Activated T-cell treated with anti-CD3 and anti-CD28 coated beads, Interleukin-2, amount 50 U/mL, for 72 hours (primary cell): ENCODE results near the gene FZD10. TPM values are rescaled to one million over a fixed set of nuclear protein-coding genes. Genes with fewer than 3 reads are reported as not detected.
A peak's percentile ranks its signal among the peaks of the same experiment; 100 is the strongest.

ENCODE experiments used
- ATAC-seq, 2 donors: fragments of 150-1000 bp; cut with Tn5 transposase; replicated peaks in 1 of 2; 2 replicates each; pipeline ENCODE4 v1.10.0; 2021; ENCODE audit warnings: moderate library complexity in 2 of 2, mild to moderate bottlenecking in 1 of 2
- DNase-seq, 2 donors: peaks; one replicate each; pipeline ENCODE4 v3.0.0; 2021 to 2022; ENCODE audit warnings: mixed read lengths in 1 of 2
- H3K27ac Mint-ChIP-seq: one replicate; pipeline ENCODE4 v1.8.0; 2022; ENCODE audit warnings: mild to moderate bottlenecking, moderate library complexity, mixed read lengths
- H3K27me3 Mint-ChIP-seq: one replicate; pipeline ENCODE4 v1.8.0; 2022; ENCODE audit warnings: low read depth, mixed read lengths
- H3K36me3 Mint-ChIP-seq, 2 donors: one replicate each; pipeline ENCODE4 v1.8.0; 2022; ENCODE audit warnings: mixed read lengths in 2 of 2, mild to moderate bottlenecking in 1 of 2; ENCODE audit not compliant: insufficient read depth in 2 of 2
- H3K4me1 Mint-ChIP-seq: one replicate; pipeline ENCODE4 v1.8.0; 2022; ENCODE audit warnings: low read depth, mixed read lengths
- H3K4me3 Mint-ChIP-seq, 2 donors: one replicate each; pipeline ENCODE4 v1.8.0; 2022; ENCODE audit warnings: mild to moderate bottlenecking in 2 of 2, mixed read lengths in 2 of 2, moderate library complexity in 2 of 2
- H3K9me3 Mint-ChIP-seq, 2 donors: one replicate each; pipeline ENCODE4 v1.8.0; 2022; ENCODE audit warnings: mixed read lengths in 2 of 2
- total RNA-seq, 2 donors: library from RNA; stranded (reverse); gene quantifications; one replicate each; pipeline ENCODE4 v1.2.3, GENCODE V29; 2022

Gene FZD10
- total RNA-seq, 2 donors from 2014 or later = not detected

- Mint-ChIP-seq H3K4me3 (no peak overlapping the region), H3K4me1 (peaks cover 6% of the 10 kb centered on the region), H3K27ac (no peak overlapping the region), H3K36me3 (no peaks in the 10 kb centered on the region), H3K9me3 (peaks cover 8 to 9% of the 10 kb centered on the region in 2 donors), H3K27me3 (no peaks in the 10 kb centered on the region)
- DNase-seq = peak in 1 of 2 donors; percentile 8
- peak; percentile 43 to 72 for ATAC-seq
Observed at GRCh38 chr12:130137040-130138018, 24.9 kb upstream of the FZD10 start.

DNA sequence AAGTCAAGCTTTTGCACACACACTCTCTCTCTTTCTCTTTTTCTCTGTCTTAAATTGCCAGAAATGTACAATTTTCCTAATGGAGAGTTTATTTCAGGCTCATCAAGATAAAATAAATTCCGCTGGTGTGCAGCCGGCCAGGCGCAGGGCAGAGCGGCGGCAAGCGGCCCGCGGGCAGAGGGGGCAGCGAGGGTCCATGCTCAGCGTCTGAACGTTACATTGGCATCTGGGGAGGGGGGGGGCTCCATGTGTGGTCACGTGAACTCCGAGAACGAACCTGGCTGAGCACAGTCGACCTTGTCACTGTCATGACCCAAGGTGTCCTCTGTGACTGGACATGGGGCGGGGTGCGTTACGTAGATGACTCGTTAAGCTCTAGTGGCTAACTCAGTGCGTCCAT, 23.8 kb upstream of the FZD10 start:
- DNase-seq (no peak), ATAC-seq (no peak)
- Mint-ChIP-seq H3K27ac (no peak overlapping the region), H3K36me3 (no peaks in the 10 kb centered on the region), H3K9me3 (peaks cover 8 to 9% of the 10 kb centered on the region in 2 donors), H3K27me3 (no peaks in the 10 kb centered on the region), H3K4me1 (peaks cover 6% of the 10 kb centered on the region), H3K4me3 (no peak overlapping the region)

GRCh38 chr12:130139567-130140421, 22.5 kb upstream of the FZD10 start:
- Mint-ChIP-seq H3K36me3 (no peaks in the 10 kb centered on the region), H3K27ac (no peak overlapping the region), H3K9me3 (peaks cover 7% of the 10 kb centered on the region in 2 donors), H3K27me3 (no peaks in the 10 kb centered on the region), H3K4me3 (no peak overlapping the region), H3K4me1 (peaks cover 6% of the 10 kb centered on the region)
- DNase-seq (no peak), ATAC-seq (no peak)

DNA sequence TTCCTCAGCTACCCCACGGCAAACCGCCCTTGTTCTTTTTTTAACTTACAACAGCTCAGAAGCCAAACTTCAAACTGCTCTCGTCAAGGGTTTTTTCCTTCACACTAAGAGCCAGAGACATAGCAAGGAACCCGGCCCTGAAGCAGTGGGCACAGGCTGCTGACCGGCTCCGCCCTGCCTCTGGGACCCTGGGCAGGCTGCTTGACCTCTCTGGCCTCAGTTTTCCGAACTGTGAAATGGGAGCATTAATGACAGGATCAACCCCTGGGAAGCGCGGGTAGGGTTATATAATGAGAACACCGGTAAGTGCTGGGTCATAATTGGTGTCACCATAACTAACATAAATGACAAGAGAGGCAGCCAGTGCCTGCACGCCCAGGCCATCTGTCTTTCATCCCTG, 21.2 kb upstream of the FZD10 start:
- peaks cover 5% of the 10 kb centered on the region for H3K27me3 Mint-ChIP-seq
- no peaks in the 10 kb centered on the region for H3K36me3 Mint-ChIP-seq
- H3K9me3 Mint-ChIP-seq = no peaks in the 10 kb centered on the region
- no peak overlapping the region for H3K4me3 Mint-ChIP-seq
- peaks cover 6% of the 10 kb centered on the region for H3K4me1 Mint-ChIP-seq
- no peak overlapping the region for H3K27ac Mint-ChIP-seq
- ATAC-seq (no peak), DNase-seq (no peak)

GRCh38 chr12:130141901-130142683, 20.2 kb upstream of the FZD10 start:
- H3K4me3 Mint-ChIP-seq = no peak overlapping the region
- no peaks in the 10 kb centered on the region for H3K36me3 Mint-ChIP-seq
- DNase-seq (no peak), ATAC-seq (no peak)
- H3K9me3 Mint-ChIP-seq = no peaks in the 10 kb centered on the region
- peaks cover 5% of the 10 kb centered on the region for H3K27me3 Mint-ChIP-seq
- H3K4me1 Mint-ChIP-seq = peaks cover 6% of the 10 kb centered on the region
- no peak overlapping the region for H3K27ac Mint-ChIP-seq

- Mint-ChIP-seq H3K4me1 (no peaks in the 10 kb centered on the region), H3K27me3 (peaks cover 5% of the 10 kb centered on the region), H3K9me3 (no peaks in the 10 kb centered on the region), H3K36me3 (no peaks in the 10 kb centered on the region), H3K27ac (no peak overlapping the region), H3K4me3 (no peak overlapping the region)
- no peak for DNase-seq
- ATAC-seq = no peak
Observed at GRCh38 chr12:130142736-130143135, 19.5 kb upstream of the FZD10 start.

DNA sequence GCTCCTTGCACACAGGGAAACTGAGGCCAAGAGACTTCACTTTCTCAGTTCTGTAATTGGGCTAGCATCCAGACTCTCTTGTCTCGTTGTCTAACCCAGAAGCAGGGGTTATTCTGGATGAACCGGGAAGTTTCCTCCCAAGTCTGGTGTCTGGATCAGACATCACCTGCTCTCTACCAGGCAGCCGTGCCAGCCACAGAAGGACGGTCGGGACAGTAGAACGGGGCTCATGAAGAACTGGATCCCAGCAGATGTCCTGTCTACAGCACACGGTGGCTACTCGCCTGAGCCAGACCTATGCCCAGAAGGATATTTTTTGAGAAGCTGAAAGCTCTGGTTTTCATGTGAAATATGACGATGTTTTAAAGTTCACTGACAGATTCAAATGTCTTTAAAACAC, 19.1 kb upstream of the FZD10 start:
- ATAC-seq = no peak
- Mint-ChIP-seq H3K4me1 (no peaks in the 10 kb centered on the region), H3K9me3 (no peaks in the 10 kb centered on the region)

DNA sequence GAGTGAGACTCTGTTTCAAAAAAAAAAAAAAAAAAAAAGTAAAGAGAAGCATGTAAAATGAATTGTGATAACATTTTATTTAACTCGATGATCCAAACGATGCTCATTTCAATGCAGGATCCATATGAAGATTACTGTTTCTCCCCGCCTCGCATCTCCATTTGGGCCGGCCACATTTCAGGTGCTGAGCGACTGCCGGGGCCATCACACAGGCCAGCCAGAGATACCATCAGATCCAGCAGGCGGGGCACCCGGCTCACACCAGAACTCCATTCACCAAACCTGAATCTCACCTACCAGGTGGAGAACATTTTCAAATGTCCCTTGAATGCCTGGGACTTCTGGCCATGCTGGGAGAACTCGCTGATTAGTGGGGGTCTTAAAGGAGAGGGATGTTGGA, 18.0 kb upstream of the FZD10 start:
- ATAC-seq (no peak), DNase-seq (no peak)
- H3K4me1 Mint-ChIP-seq = no peaks in the 10 kb centered on the region
- H3K27me3 Mint-ChIP-seq = peaks cover 5% of the 10 kb centered on the region
- H3K9me3 Mint-ChIP-seq = no peaks in the 10 kb centered on the region
- H3K4me3 Mint-ChIP-seq = no peak overlapping the region
- no peaks in the 10 kb centered on the region for H3K36me3 Mint-ChIP-seq
- H3K27ac Mint-ChIP-seq = no peak overlapping the region

More for the DNA sequence above, 19.1 kb upstream of the FZD10 start:
- H3K36me3 Mint-ChIP-seq = no peaks in the 10 kb centered on the region
- H3K4me3 Mint-ChIP-seq = no peak overlapping the region
- H3K27me3 Mint-ChIP-seq = peaks cover 5% of the 10 kb centered on the region
- H3K27ac Mint-ChIP-seq = no peak overlapping the region
- DNase-seq = no peak

DNA sequence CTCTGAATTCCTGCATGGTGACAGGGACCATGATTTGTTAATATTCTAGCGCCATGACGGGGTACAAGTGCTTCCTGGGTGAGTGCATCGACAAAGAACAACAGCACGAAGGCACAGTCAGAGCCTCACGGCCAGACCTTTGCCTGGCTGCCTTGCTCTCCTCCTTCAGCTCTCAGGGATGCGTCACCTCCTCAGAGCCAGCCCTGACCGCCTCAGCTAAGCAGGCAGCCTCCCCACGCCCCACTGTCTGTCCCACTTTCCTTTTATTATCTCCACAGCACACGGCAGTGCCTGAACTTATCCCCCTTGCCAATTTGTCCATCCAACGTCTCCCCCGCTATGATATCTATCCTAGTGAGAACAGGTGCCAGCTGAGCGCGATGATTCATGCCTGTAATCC, 16.5 kb upstream of the FZD10 start:
- Mint-ChIP-seq H3K4me1 (no peaks in the 10 kb centered on the region), H3K27me3 (peaks cover 5% of the 10 kb centered on the region), H3K27ac (no peak overlapping the region), H3K9me3 (no peaks in the 10 kb centered on the region), H3K4me3 (no peak overlapping the region), H3K36me3 (no peaks in the 10 kb centered on the region)
- ATAC-seq (no peak), DNase-seq (no peak)

DNA sequence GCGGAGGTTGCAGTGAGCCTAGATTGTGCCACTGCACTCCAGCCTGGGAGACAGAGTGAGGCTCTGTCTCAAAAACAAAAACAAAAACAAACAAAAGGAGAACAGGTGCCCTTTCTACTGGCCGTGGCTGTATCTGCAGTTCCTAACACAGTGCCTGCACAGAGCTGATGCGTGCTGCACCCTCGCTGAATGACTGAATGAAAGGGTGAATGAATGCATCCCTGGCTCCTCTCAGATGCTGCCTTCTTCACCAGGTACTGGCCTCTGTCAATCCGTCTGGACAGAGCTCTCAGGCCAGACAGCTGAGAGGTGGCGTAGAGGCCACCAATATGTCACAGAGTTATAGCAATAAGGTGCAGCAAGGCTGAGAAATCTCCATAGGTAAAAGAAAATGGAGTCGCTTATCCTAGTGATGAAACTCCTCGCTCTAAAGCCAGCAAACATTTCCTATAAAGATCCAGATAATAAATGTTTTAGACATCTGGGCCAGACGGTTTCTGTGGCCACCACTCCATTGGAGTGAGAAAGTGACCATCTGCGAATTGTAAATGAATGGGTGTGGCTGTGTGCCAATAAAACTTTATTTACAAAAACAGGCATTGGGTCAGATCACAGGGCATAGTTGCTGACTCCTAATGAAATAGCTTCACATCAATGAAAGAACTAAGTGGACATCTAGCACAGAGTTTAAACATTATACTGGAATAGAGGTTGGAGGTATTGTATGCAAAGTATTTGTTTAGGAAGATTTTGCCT, 15.9 kb upstream of the FZD10 start:
- Mint-ChIP-seq H3K27ac (no peak overlapping the region), H3K4me3 (no peak overlapping the region), H3K36me3 (no peaks in the 10 kb centered on the region), H3K4me1 (no peaks in the 10 kb centered on the region), H3K9me3 (no peaks in the 10 kb centered on the region), H3K27me3 (peaks cover 5% of the 10 kb centered on the region)
- ATAC-seq (no peak), DNase-seq (no peak)

- Mint-ChIP-seq H3K4me3 (no peak overlapping the region), H3K27me3 (peaks cover 5% of the 10 kb centered on the region), H3K36me3 (no peaks in the 10 kb centered on the region), H3K4me1 (no peaks in the 10 kb centered on the region), H3K27ac (no peak overlapping the region), H3K9me3 (no peaks in the 10 kb centered on the region)
- no peak for DNase-seq
- ATAC-seq = no peak
Observed at GRCh38 chr12:130147875-130148596, 14.2 kb upstream of the FZD10 start.

- Mint-ChIP-seq H3K4me3 (no peak overlapping the region), H3K9me3 (no peaks in the 10 kb centered on the region), H3K27ac (no peak overlapping the region), H3K36me3 (no peaks in the 10 kb centered on the region), H3K27me3 (peaks cover 12% of the 10 kb centered on the region), H3K4me1 (no peaks in the 10 kb centered on the region)
- ATAC-seq (no peak), DNase-seq (no peak)
Observed at GRCh38 chr12:130151846-130152245, 10.4 kb upstream of the FZD10 start.
